ENCODE measurements around the gene PIM1. TPM values are rescaled to one million over a fixed set of nuclear protein-coding genes. Genes with fewer than 3 reads are reported as not detected.
"Not testable (repeated sequence)": the region's sequence is repeated elsewhere in the genome, so short reads cannot be mapped to it uniquely, and the experiment has no call there.

The PIM1 gene
- total RNA-seq, 1 experiment from 2014 or later, result 47.5 TPM

GRCh38 chr6:37196451-37196850 lies 26.5 kb downstream of the PIM1 start:
- not testable (repeated sequence) for H3K27ac ChIP-seq (ENCODE audit: insufficient read length, low read depth, low read length); H4K91ac ChIP-seq (ENCODE audit: insufficient read length, low read depth, low read length); H3K36me3 Mint-ChIP-seq (ENCODE audit: insufficient read depth in 1 of 3, low read depth in 3 of 3); H3K18ac ChIP-seq (ENCODE audit: insufficient read length, low read depth, low read length); H3T11ph ChIP-seq (ENCODE audit: low read length); H2BK5ac ChIP-seq (ENCODE audit: insufficient read length, low read length); H3K9me3 ChIP-seq (ENCODE audit: control insufficient read depth, low read depth, low read length); H2BK20ac ChIP-seq (ENCODE audit: low read depth, low read length, poor library complexity, severe bottlenecking); H3K4ac ChIP-seq (ENCODE audit: low read depth, low read length); H3K27me3 ChIP-seq (ENCODE audit: insufficient read depth, low read length); H3K23ac ChIP-seq (ENCODE audit: insufficient read length, low read depth, low read length); H2AK5ac ChIP-seq (ENCODE audit: insufficient read length, low read length); H3K9me3 Mint-ChIP-seq; H3K4me2 ChIP-seq (ENCODE audit: insufficient read depth, insufficient read length, low read length); H3K79me2 ChIP-seq (ENCODE audit: insufficient read depth, low read length); H3K27me3 Mint-ChIP-seq (ENCODE audit: low read depth); H4K5ac ChIP-seq (ENCODE audit: insufficient read length, low read depth, low read length); H2BK12ac ChIP-seq (ENCODE audit: insufficient read length, low read depth, low read length); H2AFZ ChIP-seq (ENCODE audit: low read length); H3K14ac ChIP-seq (ENCODE audit: insufficient read depth, low read length); H3K9ac ChIP-seq (ENCODE audit: extremely low read depth, insufficient read length, low read length); H3K79me1 ChIP-seq (ENCODE audit: insufficient read depth, low read depth, low read length, poor library complexity, severe bottlenecking); H4K8ac ChIP-seq (replicated peaks; ENCODE audit: insufficient read length, low read depth, low read length); H3K4me1 ChIP-seq (ENCODE audit: insufficient read depth, low read length); H3K56ac ChIP-seq (ENCODE audit: insufficient read length, low read depth, low read length); H2BK120ac ChIP-seq (ENCODE audit: low read depth, low read length, poor library complexity, severe bottlenecking); H4K20me1 ChIP-seq (ENCODE audit: control insufficient read depth, insufficient read depth, insufficient read length); DNase-seq; H3K23me2 ChIP-seq (ENCODE audit: insufficient read length, low read depth, low read length, poor library complexity, severe bottlenecking); H3K27ac Mint-ChIP-seq; H3K4me3 Mint-ChIP-seq; H2BK15ac ChIP-seq (ENCODE audit: low read depth, low read length)
- H3K4me1 Mint-ChIP-seq, result peaks cover 5 to 10% of the 10 kb centered on the region in 2 experiments
- no CpG with 5 or more reads among the region's 4 CpGs for WGBS (ENCODE audit: extremely low coverage, insufficient read length, low lambda C conversion rate)
